Daoy (cell line): ENCODE measurements around the gene BRPF1. TPM values are rescaled to one million over a fixed set of nuclear protein-coding genes. Genes with fewer than 3 reads are reported as not detected.

Source experiments
- DNase-seq: peaks from one replicate; pipeline ENCODE4 v3.0.0-alpha.2; 2015; ENCODE audit warnings: low read depth
- total RNA-seq: library from RNA; depleted of rRNA; stranded (reverse); fragments of >200 nt; shearing (Covaris generic); gene quantifications from 2 replicates; pipeline ENCODE4 v1.2.3, GENCODE V29; 2014

BRPF1 gene
- total RNA-seq, 1 experiment from 2014 or later, result 10.9 TPM

- peak; percentile 5 for DNase-seq
Measured at GRCh38 chr3:9703736-9704346, 27.7 kb upstream of the BRPF1 start, which contains the start of gene CPNE9. CPNE9 (plus strand) TSS chr3:9703833; CDS start chr3:9703997, 164 bp downstream.

- peak; percentile 43 for DNase-seq
Measured at GRCh38 chr3:9704347-9705322, 26.9 kb upstream of the BRPF1 start.

- DNase-seq, result no peak
Measured at GRCh38 chr3:9710174-9710739, 21.3 kb upstream of the BRPF1 start.

GRCh38 chr3:9712415-9712814 is 19.1 kb upstream of the BRPF1 start:
- DNase-seq, result no peak

GRCh38 chr3:9713142-9713541 is 18.4 kb upstream of the BRPF1 start:
- DNase-seq, result no peak

GRCh38 chr3:9715136-9715535 is 16.4 kb upstream of the BRPF1 start:
- DNase-seq, result no peak

DNA sequence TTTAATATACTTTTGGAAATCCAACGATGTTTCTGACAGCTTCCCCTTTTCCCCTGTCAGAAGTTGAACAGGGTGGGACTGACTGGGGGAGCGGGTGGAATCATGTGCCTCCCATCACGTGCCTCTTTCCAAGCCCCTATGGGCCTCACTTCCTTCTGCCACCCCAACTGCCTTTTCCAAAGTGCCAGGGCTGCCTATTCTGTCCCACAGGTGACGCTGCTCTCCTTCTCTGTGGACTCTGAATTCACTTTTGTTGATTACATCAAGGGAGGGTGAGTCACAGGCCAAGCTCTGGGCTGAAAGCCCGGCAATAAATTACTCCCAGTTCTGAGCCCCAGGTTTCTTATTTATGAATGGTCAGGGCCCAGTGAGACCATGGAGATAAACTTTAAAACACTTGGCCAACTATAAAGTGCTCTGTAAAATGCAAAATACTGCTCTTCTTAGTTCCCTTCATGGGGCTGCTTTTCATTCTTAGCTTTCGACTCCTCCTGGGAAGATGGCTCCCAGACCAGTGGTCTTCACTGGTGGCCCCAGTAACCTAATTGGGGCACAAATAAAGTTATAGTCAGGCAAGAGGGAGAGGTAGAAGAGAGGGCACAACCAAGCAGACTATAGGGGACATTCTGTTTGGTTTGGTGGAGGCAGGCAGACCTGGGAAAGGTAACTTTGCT is 15.6 kb upstream of the BRPF1 start:
- DNase-seq, result peak; percentile 85

DNA sequence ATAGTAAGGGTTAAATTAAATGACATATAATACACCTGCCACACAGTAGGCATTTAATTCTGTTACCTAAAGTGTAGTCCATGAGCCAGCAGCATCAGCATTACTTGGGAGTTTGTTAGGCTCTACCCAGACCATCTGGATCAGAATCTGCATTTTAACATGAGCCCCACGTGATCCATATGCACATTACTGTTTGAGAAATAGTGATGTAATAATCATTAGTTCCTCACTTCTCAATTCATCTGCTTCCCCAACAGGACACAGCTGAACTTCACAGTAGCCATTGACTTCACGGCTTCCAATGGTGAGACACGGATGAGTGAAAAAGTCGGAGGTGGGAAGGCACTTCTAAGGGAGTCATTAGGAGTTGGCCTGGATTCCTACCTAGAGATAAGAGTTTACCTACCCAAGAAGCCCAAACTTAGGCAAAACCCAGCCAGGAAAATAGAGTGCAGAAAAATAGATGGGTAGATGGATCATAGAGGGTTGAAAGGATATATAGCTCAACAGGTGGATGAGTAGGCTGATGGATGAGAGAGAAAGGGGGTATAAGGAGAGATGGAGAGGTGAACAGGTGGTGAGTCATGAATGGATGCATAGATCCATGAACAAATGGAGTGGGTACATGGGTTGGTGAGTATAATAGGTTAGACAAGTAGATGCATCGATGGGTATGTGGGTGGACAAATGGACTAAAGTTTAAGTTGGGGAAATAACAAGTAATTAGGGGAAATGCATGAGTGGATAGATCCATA is 14.6 kb upstream of the BRPF1 start:
- DNase-seq, result no peak

DNA sequence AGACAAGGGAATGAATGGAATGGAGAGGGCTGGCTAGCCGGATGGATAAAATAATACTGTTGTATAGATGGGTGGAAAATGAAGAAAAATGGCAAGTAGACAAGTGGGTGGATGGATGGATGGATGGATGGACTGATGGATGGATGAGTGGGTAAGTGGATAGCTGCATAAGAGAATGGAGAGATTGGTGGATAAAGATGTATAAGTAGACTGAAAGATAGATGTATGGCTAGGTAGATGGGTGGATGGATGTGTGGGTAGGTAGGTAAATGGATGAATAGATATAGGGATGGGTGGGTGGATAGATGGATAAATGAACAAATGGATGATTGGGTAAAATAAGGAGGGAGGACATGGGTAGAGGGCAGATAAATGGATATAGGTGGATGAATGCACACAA is 14.0 kb upstream of the BRPF1 start:
- DNase-seq, result no peak

DNA sequence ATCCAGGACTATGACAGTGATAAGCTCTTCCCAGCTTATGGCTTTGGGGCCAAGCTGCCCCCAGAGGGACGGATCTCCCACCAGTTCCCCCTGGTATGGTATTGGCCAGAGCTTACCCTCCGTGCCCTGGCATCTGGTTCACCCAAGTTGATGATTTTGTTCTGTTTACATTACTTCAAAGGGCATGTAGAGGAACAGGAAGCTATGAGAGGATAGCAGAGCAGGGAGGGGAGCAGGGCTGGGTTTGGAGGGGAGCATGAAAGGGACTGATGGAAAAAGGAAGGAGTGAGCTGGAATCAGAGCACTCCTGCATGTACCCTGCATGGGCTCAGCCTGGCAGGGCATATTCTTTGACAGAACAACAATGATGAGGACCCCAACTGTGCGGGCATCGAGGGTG is 13.4 kb upstream of the BRPF1 start:
- no peak for DNase-seq

DNA sequence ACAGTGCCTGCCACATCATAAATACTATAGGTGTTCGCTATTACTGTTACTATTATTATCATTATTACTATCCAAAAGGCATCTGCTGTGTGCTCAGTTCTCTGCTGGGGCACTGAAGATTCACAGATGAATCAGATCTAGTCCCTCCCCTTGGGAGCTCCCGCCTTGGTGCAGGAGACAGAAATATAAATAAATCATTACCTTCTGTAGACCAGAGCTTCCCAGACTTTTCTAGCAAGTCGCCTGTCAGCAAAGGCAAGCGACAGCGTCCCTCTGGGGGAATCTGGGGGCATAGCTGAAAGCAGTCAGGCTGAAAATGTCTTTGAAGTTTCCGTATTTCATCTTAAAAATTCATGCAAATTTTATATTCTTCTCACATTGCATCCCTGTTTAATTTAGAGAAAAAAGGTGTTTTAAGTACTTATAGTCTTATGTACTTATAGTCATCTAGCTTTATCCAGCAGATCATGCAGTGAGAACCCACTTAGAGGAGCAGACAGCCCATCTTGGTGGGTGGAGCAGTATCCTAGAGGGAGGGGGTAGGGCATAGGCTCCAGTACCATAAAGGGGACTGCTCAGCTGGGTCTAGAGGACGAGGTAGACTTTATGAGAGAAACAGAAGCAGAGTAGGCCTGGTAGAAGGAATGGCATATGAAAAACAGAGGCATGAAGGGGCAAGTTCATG is 10.4 kb upstream of the BRPF1 start:
- DNase-seq, result no peak

- DNase-seq, result no peak
Measured at GRCh38 chr3:9721700-9722060, 9.9 kb upstream of the BRPF1 start.

GRCh38 chr3:9725775-9726515 is 5.6 kb upstream of the BRPF1 start:
- DNase-seq, result no peak

DNA sequence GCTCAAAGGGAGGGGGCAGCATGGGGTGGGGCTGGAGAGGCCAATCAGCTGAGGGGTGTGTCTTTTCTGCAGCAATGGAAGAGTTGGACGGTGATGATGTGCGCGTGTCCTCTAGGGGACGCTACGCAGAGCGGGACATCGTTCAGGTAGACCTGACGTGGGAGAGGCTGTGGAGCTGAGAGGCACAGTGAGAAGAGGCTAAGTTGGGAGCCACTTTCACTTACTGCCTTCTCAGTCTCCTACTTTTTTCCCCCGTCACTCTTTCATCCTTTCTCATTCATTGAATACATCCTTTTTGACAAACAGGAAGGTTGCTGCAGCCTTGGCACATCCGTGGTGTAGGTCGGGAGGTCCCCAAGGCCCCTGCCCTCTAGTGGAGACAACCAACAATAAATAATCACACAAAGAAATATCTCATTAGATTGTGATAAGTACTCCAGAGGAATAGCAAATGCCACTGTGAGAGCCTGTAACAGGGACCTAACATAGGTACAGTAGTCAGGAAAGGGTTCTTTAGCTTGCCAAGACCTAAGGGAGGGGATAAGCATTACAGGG is 4.4 kb upstream of the BRPF1 start:
- DNase-seq, result peak; percentile 25

GRCh38 chr3:9727743-9728142 is 3.8 kb upstream of the BRPF1 start:
- no peak for DNase-seq

DNA sequence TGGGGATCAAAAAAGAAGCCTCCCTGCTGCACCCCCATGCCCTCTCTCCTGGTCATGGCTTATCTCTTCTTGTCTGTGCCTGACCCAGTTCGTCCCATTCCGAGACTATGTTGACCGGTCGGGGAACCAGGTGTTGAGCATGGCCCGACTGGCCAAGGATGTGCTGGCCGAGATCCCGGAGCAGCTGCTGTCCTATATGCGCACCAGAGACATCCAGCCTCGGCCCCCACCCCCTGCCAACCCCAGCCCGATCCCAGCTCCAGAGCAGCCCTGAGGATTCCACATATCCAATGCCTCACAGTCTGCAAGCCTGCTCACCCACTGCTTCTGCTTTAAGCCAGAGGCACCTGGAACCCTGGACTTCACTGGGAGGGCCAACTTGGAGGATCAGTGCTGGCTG is 2.1 kb upstream of the BRPF1 start:
- no peak for DNase-seq

- DNase-seq, result no peak
Measured at GRCh38 chr3:9730657-9731205, 804 bp upstream of the BRPF1 start.

- DNase-seq, result no peak
Measured at GRCh38 chr3:9732080-9732739, 675 bp downstream of the BRPF1 start.

GRCh38 chr3:9732740-9733115 is 1.2 kb downstream of the BRPF1 start:
- DNase-seq, result no peak
